ENCODE measurements around the gene DHRS11.

Gene DHRS11

GRCh38 chr17:36625188-36625587, 33.5 kb downstream of the DHRS11 start:
- Mint-ChIP-seq H3K4me1 (peaks cover 3% of the 10 kb centered on the region), H3K36me3 (ENCODE audit: low read depth) (no peaks in the 10 kb centered on the region), H3K27ac (no peak overlapping the region), H3K27me3 (ENCODE audit: low read depth) (peaks cover 28% of the 10 kb centered on the region), H3K9me3 (no peaks in the 10 kb centered on the region), H3K4me3 (no peak overlapping the region)
- TF ChIP-seq, protein P1, sequence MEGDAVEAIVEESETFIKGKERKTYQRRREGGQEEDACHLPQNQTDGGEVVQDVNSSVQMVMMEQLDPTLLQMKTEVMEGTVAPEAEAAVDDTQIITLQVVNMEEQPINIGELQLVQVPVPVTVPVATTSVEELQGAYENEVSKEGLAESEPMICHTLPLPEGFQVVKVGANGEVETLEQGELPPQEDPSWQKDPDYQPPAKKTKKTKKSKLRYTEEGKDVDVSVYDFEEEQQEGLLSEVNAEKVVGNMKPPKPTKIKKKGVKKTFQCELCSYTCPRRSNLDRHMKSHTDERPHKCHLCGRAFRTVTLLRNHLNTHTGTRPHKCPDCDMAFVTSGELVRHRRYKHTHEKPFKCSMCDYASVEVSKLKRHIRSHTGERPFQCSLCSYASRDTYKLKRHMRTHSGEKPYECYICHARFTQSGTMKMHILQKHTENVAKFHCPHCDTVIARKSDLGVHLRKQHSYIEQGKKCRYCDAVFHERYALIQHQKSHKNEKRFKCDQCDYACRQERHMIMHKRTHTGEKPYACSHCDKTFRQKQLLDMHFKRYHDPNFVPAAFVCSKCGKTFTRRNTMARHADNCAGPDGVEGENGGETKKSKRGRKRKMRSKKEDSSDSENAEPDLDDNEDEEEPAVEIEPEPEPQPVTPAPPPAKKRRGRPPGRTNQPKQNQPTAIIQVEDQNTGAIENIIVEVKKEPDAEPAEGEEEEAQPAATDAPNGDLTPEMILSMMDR (IDR thresholded peaks at IDR 0.05; ENCODE audit: unreplicated experiment in 3 of 3): no peak

GRCh38 chr17:36627101-36627500, 35.4 kb downstream of the DHRS11 start:
- TF ChIP-seq, protein P1 (IDR thresholded peaks at IDR 0.05; ENCODE audit: unreplicated experiment in 3 of 3): no peak
- H3K4me3 Mint-ChIP-seq: no peak overlapping the region
- H3K4me1 Mint-ChIP-seq: peaks cover 8% of the 10 kb centered on the region
- H3K36me3 Mint-ChIP-seq (ENCODE audit: low read depth): no peaks in the 10 kb centered on the region
- no peak overlapping the region for H3K27ac Mint-ChIP-seq
- no peaks in the 10 kb centered on the region for H3K9me3 Mint-ChIP-seq
- H3K27me3 Mint-ChIP-seq (ENCODE audit: low read depth): peaks cover 40% of the 10 kb centered on the region

- Mint-ChIP-seq H3K27ac (no peak overlapping the region), H3K9me3 (no peaks in the 10 kb centered on the region), H3K4me1 (peaks cover 19% of the 10 kb centered on the region), H3K27me3 (ENCODE audit: low read depth) (peaks cover 55% of the 10 kb centered on the region), H3K4me3 (no peak overlapping the region), H3K36me3 (ENCODE audit: low read depth) (no peaks in the 10 kb centered on the region)
- TF ChIP-seq, protein P1 (IDR thresholded peaks at IDR 0.05; ENCODE audit: unreplicated experiment in 3 of 3): no peak
These were observed 36.9 kb downstream of the DHRS11 start for GRCh38 chr17:36628576-36628975.

DNA sequence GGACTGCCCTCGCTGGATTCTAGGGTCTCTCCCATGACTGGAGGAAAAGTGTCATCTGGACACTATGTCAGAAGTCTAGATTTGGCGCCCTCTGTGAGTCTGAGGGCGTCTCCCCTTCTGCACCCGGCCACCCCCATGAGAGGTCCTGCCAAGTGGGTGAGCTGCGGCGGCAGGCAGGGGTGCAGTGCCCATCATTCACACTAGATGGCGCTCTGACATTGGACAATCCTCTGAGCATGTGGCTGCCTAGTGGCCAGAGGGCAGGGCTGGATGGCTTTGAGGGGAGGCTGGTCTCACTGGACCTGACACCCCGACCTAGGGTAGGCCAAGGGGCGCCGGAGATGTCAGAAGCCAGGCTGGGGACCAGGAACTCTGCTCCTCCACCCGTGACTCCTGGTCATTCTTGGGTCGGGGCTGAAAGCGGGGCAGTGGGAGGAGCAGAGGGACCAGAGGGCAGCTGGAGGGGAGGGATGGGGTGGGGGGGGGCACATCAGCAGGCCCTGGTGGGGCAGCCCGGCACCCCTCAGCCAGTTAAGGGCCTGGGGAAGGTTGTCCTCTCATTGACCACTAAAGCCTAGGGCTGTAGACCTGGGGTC, 37.7 kb downstream of the DHRS11 start:
- TF ChIP-seq, protein P1 (IDR thresholded peaks at IDR 0.05; ENCODE audit: unreplicated experiment in 3 of 3): peak; percentile 98 to 99 (median 98)
- Mint-ChIP-seq H3K4me1 (peaks cover 19% of the 10 kb centered on the region), H3K4me3 (no peak overlapping the region), H3K9me3 (no peaks in the 10 kb centered on the region), H3K27me3 (ENCODE audit: low read depth) (peaks cover 55% of the 10 kb centered on the region), H3K27ac (no peak overlapping the region), H3K36me3 (ENCODE audit: low read depth) (no peaks in the 10 kb centered on the region)

DNA sequence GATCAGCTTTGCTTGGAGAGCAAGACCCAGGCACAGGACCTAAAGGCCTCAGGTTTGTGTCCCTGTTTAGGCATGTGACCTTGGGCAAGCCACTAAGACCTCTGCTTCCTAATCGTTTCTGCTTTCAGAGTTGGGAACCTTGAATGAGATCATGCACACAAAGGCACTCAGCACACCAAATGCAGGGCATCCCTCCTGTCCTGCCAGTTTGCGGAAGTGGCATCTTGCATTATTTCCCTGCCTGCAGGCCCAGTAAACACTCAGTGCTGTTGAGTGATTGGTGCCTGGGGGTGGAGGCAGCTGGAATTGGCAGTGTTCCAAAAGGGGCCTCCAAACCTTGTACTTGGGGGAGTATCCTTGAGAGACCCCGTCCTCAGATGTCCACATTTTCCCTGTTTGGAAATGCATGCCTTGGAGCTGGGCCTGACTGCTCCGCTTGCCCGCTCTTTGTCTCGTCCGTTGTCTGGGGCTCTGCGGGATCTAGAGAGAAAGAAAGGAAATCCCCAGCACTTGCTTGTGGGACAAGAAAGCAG, 38.4 kb downstream of the DHRS11 start:
- H3K36me3 Mint-ChIP-seq (ENCODE audit: low read depth): no peaks in the 10 kb centered on the region
- H3K4me3 Mint-ChIP-seq: no peak overlapping the region
- TF ChIP-seq, protein P1 (IDR thresholded peaks at IDR 0.05; ENCODE audit: unreplicated experiment in 3 of 3): no peak
- peaks cover 19% of the 10 kb centered on the region for H3K4me1 Mint-ChIP-seq
- peaks cover 62% of the 10 kb centered on the region for H3K27me3 Mint-ChIP-seq (ENCODE audit: low read depth)
- H3K9me3 Mint-ChIP-seq: no peaks in the 10 kb centered on the region
- no peak overlapping the region for H3K27ac Mint-ChIP-seq

GRCh38 chr17:36631022-36631421, 39.3 kb downstream of the DHRS11 start:
- H3K27me3 Mint-ChIP-seq (ENCODE audit: low read depth): peaks cover 68% of the 10 kb centered on the region
- no peak overlapping the region for H3K4me3 Mint-ChIP-seq
- no peak overlapping the region for H3K27ac Mint-ChIP-seq
- H3K9me3 Mint-ChIP-seq: no peaks in the 10 kb centered on the region
- TF ChIP-seq, protein P1 (IDR thresholded peaks at IDR 0.05; ENCODE audit: unreplicated experiment in 3 of 3): no peak
- H3K36me3 Mint-ChIP-seq (ENCODE audit: low read depth): no peaks in the 10 kb centered on the region
- peaks cover 19% of the 10 kb centered on the region for H3K4me1 Mint-ChIP-seq
